Skin epidermis (tissue), 12 donors: ENCODE results near the gene PAQR4.

Source experiments
- H3K27ac ChIP-seq, 21 experiments: fragments of 200-600 bp; sonication (generic) in 11 of 21; one replicate each; pipeline ENCODE4 v1.5.0; 2020; ENCODE audit warnings: mild to moderate bottlenecking in 3 of 21, inconsistent platforms in 2 of 21, moderate library complexity in 2 of 21
- H3K4me3 ChIP-seq, 7 experiments: fragments of 200-600 bp; sonication (generic) in 2 of 7; one replicate each; pipeline ENCODE4 v1.5.0; 2020; ENCODE audit warnings: inconsistent platforms in 2 of 7, mild to moderate bottlenecking in 2 of 7, moderate library complexity in 1 of 7

The PAQR4 gene

GRCh38 chr16:2992383-2993081, 23.4 kb downstream of the PAQR4 start:
- peak overlapping the region in 8 of 21 experiments; percentile 7 to 72 (median 28) for H3K27ac ChIP-seq
- no peak overlapping the region for H3K4me3 ChIP-seq

- H3K27ac ChIP-seq = peak overlapping the region in 1 of 21 experiments; percentile 11
Measured at GRCh38 chr16:2996298-2996697, 27.1 kb downstream of the PAQR4 start.

GRCh38 chr16:2999929-3000328, 30.8 kb downstream of the PAQR4 start:
- no peak overlapping the region for H3K4me3 ChIP-seq
- no peak overlapping the region for H3K27ac ChIP-seq

More at GRCh38 chr16:2996298-2996697, 27.1 kb downstream of the PAQR4 start:
- no peak overlapping the region for H3K4me3 ChIP-seq

GRCh38 chr16:3000540-3000939, 31.4 kb downstream of the PAQR4 start:
- no peak overlapping the region for H3K27ac ChIP-seq
- no peak overlapping the region for H3K4me3 ChIP-seq

- no peak overlapping the region for H3K27ac ChIP-seq
- no peak overlapping the region for H3K4me3 ChIP-seq
Measured at GRCh38 chr16:3001316-3001715, 32.2 kb downstream of the PAQR4 start.

GRCh38 chr16:3003582-3004270, 34.6 kb downstream of the PAQR4 start:
- no peak overlapping the region for H3K27ac ChIP-seq
- H3K4me3 ChIP-seq = peak overlapping the region in 2 of 7 experiments; percentile 19 to 30

- Histone ChIP-seq H3K27ac (no peak overlapping the region), H3K4me3 (peak overlapping the region in 2 of 7 experiments; percentile 19 to 30)
Measured at GRCh38 chr16:3004319-3004718, 35.2 kb downstream of the PAQR4 start.

GRCh38 chr16:3004781-3005284, 35.7 kb downstream of the PAQR4 start:
- Histone ChIP-seq H3K27ac (peak overlapping the region in 3 of 21 experiments; percentile 5 to 55 (median 54)), H3K4me3 (peak overlapping the region in 4 of 7 experiments; percentile 9 to 30 (median 21))

- Histone ChIP-seq H3K4me3 (peak overlapping the region in 1 of 7 experiments; percentile 1), H3K27ac (peak overlapping the region in 8 of 21 experiments; percentile 15 to 73 (median 38))
Measured at GRCh38 chr16:3007059-3007956, 38.2 kb downstream of the PAQR4 start.

- peak overlapping the region in 1 of 7 experiments; percentile 1 for H3K4me3 ChIP-seq
Measured at GRCh38 chr16:3007957-3008689, 39.0 kb downstream of the PAQR4 start.

GRCh38 chr16:3008690-3009037, 39.5 kb downstream of the PAQR4 start:
- H3K27ac ChIP-seq = peak overlapping the region in 5 of 21 experiments; percentile 9 to 73 (median 48)
- no peak overlapping the region for H3K4me3 ChIP-seq

More at GRCh38 chr16:3007957-3008689, 39.0 kb downstream of the PAQR4 start:
- peak overlapping the region in 8 of 21 experiments; percentile 9 to 73 (median 46) for H3K27ac ChIP-seq

- Histone ChIP-seq H3K27ac (no peak overlapping the region), H3K4me3 (no peak overlapping the region)
Measured at GRCh38 chr16:3009568-3010390, 40.6 kb downstream of the PAQR4 start.

GRCh38 chr16:3010510-3010909, 41.4 kb downstream of the PAQR4 start:
- no peak overlapping the region for H3K4me3 ChIP-seq
- no peak overlapping the region for H3K27ac ChIP-seq

GRCh38 chr16:3012246-3012645, 43.1 kb downstream of the PAQR4 start:
- Histone ChIP-seq H3K27ac (no peak overlapping the region), H3K4me3 (no peak overlapping the region)

GRCh38 chr16:3012828-3013420, 43.8 kb downstream of the PAQR4 start, which contains the start of gene CLDN9:
Gene CLDN9 (plus strand): TSS chr16:3012923. CDS start chr16:3013363, 440 bp downstream.
- no peak within 1 kb of the TSS for H3K4me3 ChIP-seq
- H3K27ac ChIP-seq = no peak within 1 kb of the TSS

GRCh38 chr16:3013491-3013951, 44.4 kb downstream of the PAQR4 start:
- Histone ChIP-seq H3K4me3 (no peak overlapping the region), H3K27ac (no peak overlapping the region)

GRCh38 chr16:3013998-3014690, 45.0 kb downstream of the PAQR4 start:
- no peak overlapping the region for H3K4me3 ChIP-seq
- no peak overlapping the region for H3K27ac ChIP-seq
